HT-29 (cell line): Measurements from ENCODE around the gene MBTPS1. TPM values are rescaled to one million over a fixed set of nuclear protein-coding genes. Genes with fewer than 3 reads are reported as not detected.

Experiments used
- DNase-seq: peaks from one replicate; pipeline ENCODE4 v3.0.0-alpha.2; 2015; ENCODE audit warnings: low spot score
- total RNA-seq: library from RNA; depleted of rRNA; stranded (reverse); fragments of >200 nt; shearing (Covaris generic); gene quantifications from 2 replicates; pipeline ENCODE4 v1.2.3, GENCODE V29; 2014

Gene MBTPS1
- total RNA-seq, 1 experiment from 2014 or later: 57.4 TPM

DNA sequence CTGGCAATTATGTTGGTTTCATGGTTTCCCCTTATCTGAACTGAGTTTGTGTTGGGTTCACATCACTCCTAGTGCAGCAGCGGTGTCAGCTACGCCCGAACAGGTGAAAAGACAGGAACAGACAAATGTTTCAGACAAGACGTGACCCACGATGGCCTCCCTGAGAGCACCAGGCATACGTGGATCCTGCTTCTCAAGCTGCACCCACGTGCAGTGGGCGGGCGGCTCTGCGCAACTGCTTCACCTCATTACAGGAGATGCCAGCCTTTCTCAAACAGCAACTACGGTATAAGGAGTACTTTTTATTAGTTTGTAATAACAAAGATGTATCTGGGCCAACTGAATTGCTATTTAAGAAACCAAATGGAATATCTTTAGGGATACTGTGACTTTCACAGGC is 41.4 kb downstream of the MBTPS1 start:
- no peak for DNase-seq

DNA sequence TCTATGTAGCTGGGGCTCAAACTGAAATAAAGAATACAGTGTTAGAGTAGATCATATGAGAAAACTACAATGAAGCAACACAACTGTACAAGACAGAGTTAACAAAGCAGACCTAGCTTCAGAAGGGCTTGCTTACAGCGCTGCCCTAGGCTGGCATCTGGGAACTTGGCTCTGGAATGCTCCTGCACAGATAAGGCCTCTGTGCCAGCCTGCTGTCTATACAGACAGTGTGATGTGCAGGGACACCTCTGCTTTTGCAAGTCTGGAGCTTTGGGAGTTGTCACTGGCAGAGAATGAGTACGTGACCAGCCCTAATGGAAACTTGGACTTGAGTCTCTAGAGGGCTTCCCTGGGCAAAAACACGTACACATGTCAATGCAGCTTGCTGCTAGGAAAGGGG is 42.0 kb downstream of the MBTPS1 start:
- no peak for DNase-seq

DNA sequence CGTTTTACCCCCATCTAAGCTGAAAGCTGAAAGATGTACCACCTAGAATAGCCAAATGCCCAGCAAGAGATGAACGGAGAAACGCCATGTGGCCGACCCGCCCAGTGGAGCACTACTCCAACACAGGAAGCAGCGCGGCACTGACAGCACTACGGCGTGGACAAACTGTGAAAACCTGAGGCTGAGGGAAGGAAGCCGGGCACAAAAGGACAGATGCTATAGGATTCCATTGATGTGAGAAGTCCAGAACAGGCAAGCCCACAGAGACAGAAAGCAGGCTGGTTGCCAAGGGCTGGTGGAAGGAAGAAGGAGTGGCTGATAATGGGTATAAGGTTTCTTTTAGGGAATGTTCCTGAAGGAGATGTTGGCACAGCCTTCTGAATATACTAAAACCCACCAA is 44.7 kb downstream of the MBTPS1 start:
- no peak for DNase-seq

DNA sequence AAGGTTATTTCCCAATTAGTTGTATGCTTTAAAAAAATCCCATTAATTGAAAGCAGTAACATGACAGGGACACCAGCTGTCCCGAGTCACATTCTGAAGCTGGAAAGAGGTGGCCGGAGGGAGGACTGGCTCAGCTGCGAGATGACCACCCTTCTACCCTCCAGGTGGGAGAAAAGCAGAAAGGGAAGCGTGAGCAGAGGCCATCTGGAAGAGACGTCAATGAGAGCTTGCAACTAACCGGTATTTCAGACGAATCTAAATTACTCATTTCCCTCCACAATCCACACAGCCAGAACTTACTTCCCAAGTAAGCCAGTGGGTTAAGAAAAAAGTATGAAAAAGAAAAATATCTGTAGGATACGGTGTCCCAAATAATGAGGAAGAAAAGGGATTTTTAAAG is 45.6 kb downstream of the MBTPS1 start:
- no peak for DNase-seq

DNA sequence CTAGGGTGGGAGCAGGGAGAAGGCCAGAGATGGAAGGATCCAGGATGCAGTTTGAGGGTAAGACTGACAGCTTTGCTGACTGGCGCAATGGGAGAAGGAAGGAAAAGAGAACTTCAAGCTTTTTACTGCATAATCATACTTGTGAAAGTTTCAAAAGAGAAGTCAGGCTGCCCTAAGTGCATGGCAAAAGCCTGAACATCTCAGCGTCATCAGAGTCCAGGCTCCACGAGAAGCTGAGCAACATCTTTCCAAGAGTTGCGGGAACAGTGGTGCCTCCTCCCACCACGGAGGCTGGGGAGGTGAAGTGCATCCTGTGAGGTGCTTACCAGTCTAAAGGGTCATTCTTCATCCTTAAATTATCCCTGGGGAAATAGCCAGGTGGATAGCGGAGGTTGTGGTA is 47.2 kb downstream of the MBTPS1 start:
- DNase-seq: no peak

DNA sequence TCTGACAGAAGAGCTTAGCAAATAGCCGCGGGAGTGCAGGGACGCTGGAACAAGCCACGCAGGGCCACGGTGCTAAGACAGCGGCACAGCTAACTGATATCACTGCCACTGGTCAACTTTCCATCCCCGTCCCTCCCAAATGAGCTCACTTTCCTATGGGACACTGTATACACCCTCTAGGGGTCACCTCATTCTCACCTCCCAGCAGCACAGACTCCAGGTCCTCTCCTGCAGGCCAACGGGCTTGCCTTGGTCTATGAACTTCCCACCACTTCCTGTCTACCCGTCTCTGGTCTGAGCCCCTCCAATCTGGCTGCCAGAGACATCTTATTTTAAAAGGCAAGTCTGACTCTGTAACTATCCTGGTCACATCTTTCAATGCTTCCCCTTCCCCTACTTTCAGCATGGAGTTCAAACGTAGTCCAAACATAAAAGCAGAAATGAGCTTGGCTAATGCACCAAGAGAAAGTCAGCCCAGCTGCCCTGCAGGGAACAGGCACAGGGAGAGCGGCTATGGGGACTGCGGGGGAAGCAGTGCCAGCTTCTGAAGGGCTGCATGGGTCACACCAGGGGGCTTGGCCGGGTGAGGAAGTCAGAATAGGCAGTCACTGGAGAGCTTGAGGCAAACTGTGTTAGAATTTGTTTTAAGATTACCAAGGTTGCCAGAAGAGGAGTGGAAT is 47.8 kb downstream of the MBTPS1 start:
- no peak for DNase-seq

DNA sequence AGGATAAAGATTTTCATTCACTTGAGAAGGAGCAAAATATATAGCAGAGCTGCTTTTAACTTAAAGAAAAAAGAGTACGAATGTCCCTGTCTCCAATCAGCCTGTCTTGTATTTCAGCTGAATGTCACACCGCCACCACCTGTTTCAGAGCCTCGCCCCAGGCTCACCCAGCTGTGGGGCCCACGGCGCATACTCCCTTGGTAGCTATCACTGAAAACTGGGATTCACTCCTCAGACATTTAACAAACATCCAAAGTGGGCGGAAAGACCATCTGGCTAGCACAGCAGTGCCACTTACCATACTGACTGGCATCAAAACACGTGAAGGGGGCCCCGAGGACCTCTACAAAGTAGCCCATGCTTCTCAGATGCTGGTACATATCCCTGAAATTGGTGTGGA is 48.7 kb downstream of the MBTPS1 start:
- no peak for DNase-seq

DNA sequence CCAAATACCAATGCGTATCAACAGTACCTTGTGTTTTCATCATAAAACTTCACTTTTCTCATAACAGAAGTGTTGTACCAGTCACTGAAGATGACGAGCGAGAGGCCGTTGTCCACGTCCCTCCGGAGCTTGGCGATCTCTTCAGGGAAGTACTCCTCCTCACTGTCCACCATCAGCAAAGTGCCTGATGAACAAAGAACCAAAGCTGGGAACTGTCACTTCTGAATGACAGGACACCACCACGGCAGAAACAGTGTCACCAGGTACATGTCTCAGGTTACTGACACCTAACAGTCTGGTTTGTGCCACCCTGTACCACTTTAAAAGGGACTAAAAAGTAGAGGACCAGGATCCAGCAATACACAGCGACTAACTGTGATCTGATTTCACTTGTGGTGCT is 49.1 kb downstream of the MBTPS1 start:
- DNase-seq: no peak

DNA sequence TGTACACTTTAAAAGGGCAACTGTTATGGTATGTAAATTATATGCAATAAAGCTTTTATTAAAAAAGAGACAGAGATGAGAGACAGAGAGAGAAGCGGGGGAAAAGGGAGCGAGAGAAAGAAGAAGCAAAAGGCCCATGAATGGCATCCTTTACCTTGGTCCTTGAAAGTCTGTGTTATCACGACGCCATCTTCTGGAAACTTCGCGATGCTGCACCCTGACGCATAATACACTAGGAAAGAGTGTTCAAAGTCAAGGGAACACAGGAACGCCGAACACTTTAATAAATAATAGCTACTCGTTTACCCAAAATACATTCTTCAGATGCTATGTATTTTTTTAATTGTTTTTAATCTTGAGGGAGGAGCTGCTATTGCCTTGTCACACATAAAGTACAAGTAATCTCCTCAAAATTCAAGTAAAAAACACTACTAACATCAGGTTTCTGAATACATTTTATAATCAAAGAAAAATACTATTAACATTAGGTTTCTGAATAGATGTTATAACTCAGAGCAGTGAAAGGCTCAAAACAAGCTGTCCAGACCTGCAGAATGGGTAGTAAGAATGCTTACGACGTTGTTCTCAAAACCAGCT is 51.1 kb downstream of the MBTPS1 start:
- DNase-seq: peak; percentile 71

DNA sequence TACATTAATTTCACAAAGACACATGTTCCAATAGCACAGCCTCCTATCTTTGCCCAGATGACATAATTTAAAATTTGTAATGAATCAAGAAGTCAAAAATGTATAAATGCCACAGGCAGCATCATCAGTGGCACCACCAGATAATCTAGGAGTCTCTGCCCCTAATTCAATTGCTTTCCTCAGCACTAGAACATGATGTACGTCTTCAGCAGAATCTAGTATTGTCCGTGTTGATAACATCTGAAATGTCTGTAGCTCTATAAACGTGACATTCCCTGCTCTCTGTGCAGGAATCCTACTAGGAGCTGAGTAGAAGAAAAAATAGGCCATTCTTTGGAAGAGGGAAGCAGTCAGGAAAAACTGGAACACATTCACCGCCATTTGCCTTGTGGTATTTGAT is 52.8 kb downstream of the MBTPS1 start:
- no peak for DNase-seq

DNA sequence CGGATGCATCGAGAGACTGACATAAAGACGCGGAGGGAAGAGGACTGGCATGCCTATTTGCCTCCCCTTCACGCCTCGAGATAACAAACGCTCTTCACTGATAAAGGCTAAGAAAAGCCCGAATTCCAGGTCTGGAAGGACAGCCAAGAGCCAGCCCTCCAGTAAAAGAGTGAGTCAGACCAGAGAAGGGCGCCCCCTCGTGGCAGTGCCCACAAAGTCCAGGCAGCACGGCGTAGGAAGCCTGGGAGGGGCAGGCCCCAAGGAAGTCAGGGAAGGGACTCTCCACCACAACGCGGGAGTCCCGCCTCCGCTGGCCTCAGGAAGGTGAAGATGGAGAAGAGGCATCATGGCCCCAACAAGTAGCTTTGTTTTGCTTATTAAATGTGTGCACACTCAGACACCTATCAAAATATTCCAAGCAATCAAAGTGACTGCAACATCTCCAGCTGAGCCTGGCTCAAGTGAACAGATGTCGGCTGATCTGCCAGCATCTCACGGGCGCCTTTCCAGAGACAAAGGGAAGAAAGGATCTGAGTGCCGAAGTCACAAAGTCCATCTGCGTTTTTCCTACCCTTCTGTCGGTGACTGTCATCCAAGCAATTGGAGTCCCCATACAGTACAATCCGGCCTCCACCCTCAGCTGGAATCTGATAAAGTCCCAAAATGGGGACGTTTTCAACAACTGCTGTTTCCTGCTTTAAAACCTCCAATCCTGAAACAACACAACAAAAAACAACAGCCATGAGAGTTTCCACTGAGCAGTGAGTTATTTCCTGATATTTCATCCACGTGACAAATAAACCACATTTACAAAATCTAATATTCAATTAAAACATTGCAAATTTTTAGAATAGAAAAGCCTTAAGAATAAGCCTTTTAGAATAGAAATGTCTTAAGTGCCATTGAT is 53.8 kb downstream of the MBTPS1 start:
- peak; percentile 75 for DNase-seq

DNA sequence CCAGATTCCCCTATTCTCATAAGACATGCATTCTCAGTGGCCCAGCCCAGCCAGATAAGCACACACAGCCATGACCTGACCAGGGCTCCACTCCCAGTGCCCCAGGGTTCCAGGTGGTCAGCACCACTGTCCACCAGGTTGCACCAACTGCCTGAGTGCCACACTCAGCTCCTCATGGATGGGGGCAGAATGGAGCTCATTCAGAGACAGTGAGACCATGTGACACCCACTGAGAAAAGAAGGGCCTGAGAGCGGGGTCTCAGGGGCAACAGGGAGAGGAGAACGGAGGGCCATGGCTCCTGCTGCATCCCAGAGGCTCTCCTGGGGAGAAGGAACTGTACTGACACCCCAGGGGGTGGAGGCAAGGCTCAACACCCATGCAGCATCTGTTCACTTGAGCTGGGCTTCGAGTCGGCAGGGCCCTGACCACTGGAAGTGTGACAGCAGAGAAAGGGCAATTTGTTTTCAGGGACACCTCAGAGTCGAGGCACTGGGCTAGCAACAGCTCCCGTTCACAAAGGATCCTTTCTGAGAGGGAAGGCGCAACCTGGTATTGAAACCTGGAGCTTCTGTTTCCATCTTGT is 55.4 kb downstream of the MBTPS1 start:
- no peak for DNase-seq

DNA sequence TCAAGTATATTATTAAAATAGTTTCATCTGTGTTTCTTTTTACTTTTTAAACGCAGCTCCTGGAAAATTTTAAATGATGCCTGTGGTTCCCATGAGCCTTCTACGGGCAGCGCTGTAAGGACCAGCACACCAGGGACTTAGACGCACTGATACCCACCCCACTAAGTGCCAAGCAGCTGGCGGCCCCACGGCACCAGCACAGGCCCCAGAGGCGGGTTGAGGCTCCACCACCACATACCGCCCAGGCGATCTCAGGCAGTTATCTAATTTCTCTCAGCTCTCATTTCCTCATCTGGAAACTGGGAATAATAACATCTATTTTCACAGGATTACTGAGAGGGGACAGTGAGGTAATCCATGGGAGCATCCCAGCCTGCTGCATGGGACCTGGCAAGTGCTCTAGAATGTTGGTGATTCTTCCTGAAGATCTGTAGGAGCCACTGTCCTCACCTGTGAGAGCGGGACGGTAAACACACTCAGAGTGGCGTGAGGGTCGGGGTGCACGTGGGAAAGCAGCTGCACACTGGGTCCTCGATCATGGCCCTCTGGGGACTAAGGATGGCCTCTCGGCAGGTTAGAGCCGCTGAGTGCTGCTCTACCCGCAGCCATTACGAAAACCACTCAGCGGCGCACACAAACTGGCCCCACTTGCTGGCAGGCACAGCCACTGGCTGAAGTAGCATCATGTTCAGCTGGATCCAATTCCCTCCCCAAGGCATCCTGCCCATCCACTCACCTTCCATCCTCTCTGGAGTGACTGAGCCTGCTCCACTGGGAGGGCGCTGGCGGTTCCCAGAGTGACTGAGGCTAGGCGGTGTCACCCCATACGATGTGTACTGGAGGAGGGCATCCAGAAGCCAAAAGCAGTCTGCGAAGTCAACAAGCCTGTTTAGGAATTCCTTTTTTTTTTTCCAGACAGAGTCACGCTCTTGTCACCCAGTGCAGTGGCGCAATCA is 56.5 kb downstream of the MBTPS1 start:
- DNase-seq: no peak

DNA sequence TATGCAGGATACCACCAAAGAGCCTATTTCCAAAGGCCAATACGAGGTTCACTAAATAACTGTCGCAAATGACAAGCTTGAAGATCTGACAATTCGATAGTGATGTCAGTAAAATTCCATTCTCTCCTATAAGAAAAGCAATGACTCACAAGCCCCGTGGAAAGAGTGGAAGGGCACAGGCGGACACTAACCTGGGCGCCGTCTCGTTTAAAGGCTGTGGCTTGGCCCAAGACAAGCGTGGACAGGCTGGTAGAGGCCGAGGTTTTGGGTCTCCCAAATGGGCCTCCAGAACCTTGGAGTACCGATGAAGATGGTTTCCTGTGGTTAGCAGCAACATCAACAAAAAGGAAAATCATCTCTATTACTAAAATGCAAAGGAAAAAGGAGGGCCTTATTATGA is 57.6 kb downstream of the MBTPS1 start:
- no peak for DNase-seq

DNA sequence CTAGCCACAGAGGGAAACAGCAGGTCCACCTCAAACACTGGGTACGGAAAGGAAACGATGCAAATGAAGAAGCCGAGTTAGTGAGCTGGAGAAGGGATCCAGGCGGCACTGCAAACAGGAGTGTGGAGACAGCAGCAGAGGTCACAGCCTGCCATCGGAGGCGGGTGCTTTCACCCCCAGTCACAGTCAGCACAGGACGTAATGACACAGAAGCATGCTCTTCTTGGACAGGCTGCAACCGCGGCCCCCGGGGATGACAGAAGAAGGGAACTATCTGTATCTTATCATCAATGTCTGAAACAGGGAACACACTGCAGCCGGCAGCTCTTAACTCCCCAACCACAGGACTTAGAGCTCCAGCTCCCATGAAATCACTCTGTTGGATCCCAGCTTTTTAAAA is 58.1 kb downstream of the MBTPS1 start:
- no peak for DNase-seq

DNA sequence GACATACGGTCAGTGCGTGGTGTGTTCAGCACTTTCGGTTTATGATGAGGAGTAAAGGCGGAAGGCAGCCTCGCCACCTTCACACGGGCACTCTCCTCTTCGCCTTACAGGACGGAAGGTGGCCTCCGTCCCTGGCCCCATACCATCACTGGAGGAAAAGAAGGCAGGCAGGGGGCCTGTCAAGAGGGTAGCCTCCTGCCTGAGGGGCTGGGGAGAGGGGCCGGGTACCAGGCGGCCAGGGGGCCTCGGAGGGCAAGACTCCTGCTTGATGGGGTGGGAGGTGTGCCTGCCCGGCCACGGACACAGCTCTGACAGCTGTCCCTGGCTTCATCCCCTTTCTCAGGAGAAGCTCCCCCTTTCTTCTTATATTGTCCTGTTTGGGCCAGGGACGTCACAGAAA is 58.5 kb downstream of the MBTPS1 start:
- no peak for DNase-seq

DNA sequence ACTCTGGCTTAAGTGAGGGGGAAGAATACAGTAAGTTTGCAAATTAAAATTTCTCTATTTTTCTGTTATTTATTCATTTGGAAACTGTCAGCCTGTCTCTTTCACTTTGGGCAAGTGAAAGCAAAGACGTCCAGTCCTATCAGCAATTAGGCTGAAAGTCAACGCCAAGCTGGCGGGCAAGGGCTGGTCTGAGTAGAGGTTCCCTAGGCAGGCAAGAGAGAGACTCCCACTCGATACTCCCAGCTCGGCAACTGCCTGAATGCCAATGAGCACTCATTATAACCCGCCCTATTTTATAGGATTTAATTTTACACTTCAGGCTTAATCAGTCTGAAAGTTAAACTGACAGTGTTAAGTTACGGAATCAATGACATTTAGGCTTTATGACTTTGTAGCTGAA is 59.8 kb downstream of the MBTPS1 start:
- DNase-seq: no peak

DNA sequence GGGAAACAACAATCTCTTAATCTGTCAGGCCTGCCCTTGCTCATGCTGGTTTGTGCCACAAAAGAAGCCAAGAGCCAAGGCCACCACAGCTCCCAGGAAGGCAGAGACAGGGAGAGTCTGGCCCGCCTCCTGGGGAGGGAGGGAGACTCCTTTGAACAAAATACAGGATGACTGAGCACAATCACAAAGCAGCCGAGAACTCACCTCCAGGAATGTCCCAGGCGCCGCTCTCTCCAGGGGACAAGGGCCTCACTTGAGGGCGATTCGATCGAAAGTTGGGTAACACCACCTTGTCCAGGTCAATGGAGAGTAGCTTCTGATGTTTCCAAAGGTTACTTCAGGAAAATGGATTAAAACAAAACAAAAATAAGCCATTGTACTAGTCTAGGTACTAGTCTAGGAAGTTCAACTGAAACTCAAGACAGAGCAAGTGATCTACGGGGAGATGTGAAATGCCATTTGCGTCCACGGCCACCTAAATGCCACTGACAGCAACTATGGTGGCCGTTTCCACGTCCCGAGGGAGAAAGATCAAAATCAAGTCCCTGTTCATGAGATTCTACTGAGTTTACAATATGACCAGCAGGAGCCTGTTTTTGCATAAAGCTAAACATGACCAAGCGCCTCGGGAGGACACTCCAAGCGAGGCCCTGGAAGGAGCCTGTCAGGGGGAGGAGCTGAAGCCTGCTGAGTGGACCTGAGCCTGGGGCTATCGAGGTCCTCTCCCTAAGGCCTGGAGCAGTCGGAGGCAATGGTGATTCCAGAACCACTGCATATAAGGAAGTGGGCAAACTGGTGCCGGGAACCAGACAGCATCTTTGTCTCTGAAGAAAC is 60.7 kb downstream of the MBTPS1 start:
- no peak for DNase-seq

DNA sequence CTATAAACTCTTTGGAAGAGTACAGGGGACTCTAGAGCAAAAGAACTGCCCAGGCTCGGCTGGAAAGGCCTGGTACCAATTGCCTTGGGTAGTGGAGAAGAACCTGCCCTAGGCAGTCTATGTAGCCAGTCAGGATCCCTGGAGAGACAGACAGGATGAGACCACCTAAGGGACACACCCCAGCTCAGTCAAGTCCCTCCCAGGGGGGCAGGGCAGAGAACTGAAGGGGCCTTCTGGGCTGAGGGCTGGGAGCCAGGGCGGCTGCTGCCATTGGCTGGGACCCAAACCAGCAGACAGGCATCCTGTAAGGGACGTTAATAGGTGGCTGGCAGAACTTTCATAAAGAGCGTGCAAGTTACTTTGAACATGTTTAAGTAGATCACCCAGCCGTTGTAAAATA is 61.4 kb downstream of the MBTPS1 start:
- DNase-seq: no peak

DNA sequence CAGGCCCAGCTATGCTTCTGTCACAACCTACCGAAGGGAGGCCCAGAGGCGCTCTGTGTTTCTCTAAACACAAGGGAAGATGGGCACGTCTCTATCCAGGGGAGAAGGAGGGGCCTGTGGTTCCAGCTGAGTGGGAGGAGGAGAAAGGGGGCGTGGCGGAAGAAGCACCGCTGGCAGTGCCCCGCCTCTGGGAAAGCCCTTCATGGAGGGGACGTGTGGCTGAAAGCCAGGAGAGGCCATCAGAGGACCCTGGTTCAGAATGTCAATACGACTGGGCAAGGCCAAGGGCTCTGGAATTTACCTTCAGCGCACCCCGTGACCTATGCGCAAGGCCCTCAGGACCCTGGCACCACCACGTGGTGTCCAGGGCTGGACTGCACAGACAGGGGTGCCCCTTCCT is 61.8 kb downstream of the MBTPS1 start:
- no peak for DNase-seq
